ENCODE data around the gene PRDM2.

PRDM2 gene

DNA sequence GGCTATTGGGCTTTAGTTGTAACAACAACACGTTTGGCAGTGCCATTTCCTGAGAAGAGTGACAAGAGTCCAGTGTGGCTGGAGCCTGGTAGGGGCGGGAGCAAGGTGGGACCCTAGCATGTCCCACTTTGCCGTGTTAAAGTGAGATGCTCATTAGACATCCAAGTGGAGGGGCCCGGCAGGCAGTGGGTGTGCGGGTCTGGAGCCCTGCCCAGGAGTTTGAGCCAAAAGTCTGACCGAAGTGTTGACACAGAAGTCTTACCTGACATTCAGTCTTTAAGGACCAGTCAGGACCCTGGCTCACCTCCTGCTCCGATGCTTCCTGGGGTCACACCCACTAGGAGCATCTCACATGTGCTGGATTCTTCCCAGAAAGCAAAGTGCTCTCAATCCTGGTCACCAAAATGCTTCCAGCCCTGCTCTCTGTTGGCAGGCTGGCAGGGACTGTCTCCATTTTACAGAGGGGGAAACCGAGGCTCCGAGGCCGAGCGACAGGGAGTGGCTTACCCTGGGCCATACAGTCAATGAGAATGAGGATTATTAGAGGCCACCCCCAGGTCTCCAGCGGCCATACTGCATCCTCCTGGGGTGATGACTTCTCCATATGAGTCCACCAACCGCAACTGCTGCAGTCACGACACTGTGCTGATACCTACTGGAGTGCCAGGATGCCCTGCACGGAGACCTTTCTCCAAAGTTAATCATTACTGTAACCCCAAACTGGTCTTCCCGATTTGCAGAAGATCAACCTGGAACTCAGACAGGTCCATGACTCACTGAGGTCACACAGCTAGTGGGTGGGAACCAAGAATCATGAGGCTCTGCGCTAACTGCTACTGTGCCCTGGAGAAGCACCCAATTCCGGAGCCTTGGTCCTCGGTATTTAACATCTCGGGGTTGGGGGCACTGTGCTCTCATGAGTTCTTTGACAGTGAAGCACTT is 112.7 kb downstream of the PRDM2 start:
- no peak for DNase-seq
- no peak overlapping the region for H2AFZ ChIP-seq (ENCODE audit: low read length)
- H3F3A ChIP-seq (ENCODE audit: insufficient read depth, low read length), result no peaks in the 10 kb centered on the region
- H3K9ac ChIP-seq (ENCODE audit: low read length), result no peak overlapping the region
- H3K27ac ChIP-seq (ENCODE audit: low read length), result no peak overlapping the region
- H3K9me3 ChIP-seq (replicated peaks; ENCODE audit: insufficient read depth, low read length), result no peaks in the 10 kb centered on the region
- no peak overlapping the region for H3K4me3 ChIP-seq (ENCODE audit: low read length)
- H4K20me1 ChIP-seq (ENCODE audit: insufficient read depth, low read length), result no peaks in the 10 kb centered on the region
- no peaks in the 10 kb centered on the region for H3K9me2 ChIP-seq (replicated peaks; ENCODE audit: insufficient read depth, low read length)
- TF ChIP-seq EZH2 (optimal IDR thresholded peaks at IDR 0.05; ENCODE audit: low read depth, low read length), result no peak
- TF ChIP-seq, protein P1, sequence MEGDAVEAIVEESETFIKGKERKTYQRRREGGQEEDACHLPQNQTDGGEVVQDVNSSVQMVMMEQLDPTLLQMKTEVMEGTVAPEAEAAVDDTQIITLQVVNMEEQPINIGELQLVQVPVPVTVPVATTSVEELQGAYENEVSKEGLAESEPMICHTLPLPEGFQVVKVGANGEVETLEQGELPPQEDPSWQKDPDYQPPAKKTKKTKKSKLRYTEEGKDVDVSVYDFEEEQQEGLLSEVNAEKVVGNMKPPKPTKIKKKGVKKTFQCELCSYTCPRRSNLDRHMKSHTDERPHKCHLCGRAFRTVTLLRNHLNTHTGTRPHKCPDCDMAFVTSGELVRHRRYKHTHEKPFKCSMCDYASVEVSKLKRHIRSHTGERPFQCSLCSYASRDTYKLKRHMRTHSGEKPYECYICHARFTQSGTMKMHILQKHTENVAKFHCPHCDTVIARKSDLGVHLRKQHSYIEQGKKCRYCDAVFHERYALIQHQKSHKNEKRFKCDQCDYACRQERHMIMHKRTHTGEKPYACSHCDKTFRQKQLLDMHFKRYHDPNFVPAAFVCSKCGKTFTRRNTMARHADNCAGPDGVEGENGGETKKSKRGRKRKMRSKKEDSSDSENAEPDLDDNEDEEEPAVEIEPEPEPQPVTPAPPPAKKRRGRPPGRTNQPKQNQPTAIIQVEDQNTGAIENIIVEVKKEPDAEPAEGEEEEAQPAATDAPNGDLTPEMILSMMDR (IDR thresholded peaks at IDR 0.05; ENCODE audit: low read length), result no peak
- TF ChIP-seq EZH2phosphoT487 (IDR thresholded peaks at IDR 0.05; ENCODE audit: low read length), result no peak
- H3K27me3 ChIP-seq (replicated peaks; ENCODE audit: insufficient read depth, low read length), result no peaks in the 10 kb centered on the region
- no peaks in the 10 kb centered on the region for H3K79me2 ChIP-seq (ENCODE audit: low read length)
- no peaks in the 10 kb centered on the region for H3K36me3 ChIP-seq (replicated peaks; ENCODE audit: insufficient read depth, low read length)
- H3K4me2 ChIP-seq (ENCODE audit: low read depth, low read length), result no peak overlapping the region
- no peaks in the 10 kb centered on the region for H3K4me1 ChIP-seq (ENCODE audit: low read length)

DNA sequence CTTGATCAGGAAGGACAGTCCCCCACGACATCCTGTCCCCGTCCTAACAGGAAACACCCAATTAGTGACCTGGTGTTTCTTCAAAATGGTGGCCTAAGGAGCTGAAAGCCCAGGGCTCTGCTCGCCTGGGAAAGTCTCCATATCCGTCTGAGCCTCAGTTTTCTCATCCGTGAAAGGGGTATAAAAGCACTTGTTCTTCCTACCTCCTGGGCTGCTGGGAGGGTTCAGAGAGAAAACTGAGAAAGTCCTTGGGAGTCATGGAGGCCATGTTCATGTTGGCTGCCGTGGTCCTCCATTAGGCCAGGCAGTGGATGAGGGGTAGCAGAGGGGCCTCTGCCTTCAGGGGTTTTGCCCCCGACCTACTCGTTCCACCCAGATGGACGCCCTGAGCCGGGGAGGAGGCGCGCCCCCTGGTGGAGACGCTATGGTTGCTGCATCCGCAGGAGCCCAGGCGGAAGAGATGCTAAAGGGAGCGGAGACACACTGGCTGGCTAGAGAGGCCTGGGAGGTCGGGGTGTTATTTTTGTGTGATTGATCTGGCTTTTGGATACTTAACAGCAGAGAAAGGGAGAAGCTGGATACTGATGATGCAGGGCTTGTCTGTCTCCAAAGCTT is 113.5 kb downstream of the PRDM2 start:
- H3K4me3 ChIP-seq (ENCODE audit: low read length), result no peak overlapping the region
- H3K27ac ChIP-seq (ENCODE audit: low read length), result no peak overlapping the region
- no peaks in the 10 kb centered on the region for H3F3A ChIP-seq (ENCODE audit: insufficient read depth, low read length)
- no peak overlapping the region for H2AFZ ChIP-seq (ENCODE audit: low read length)
- DNase-seq, result no peak
- no peaks in the 10 kb centered on the region for H3K79me2 ChIP-seq (ENCODE audit: low read length)
- H3K4me2 ChIP-seq (ENCODE audit: low read depth, low read length), result no peak overlapping the region
- no peaks in the 10 kb centered on the region for H3K9me3 ChIP-seq (replicated peaks; ENCODE audit: insufficient read depth, low read length)
- H3K4me1 ChIP-seq (ENCODE audit: low read length), result no peaks in the 10 kb centered on the region
- no peaks in the 10 kb centered on the region for H3K36me3 ChIP-seq (replicated peaks; ENCODE audit: insufficient read depth, low read length)
- no peaks in the 10 kb centered on the region for H3K9me2 ChIP-seq (replicated peaks; ENCODE audit: insufficient read depth, low read length)
- no peak overlapping the region for H3K9ac ChIP-seq (ENCODE audit: low read length)
- H3K27me3 ChIP-seq (replicated peaks; ENCODE audit: insufficient read depth, low read length), result no peaks in the 10 kb centered on the region
- TF ChIP-seq, protein P1 (IDR thresholded peaks at IDR 0.05; ENCODE audit: low read length), result peak; percentile 56
- no peak for TF ChIP-seq EZH2 (optimal IDR thresholded peaks at IDR 0.05; ENCODE audit: low read depth, low read length)
- H4K20me1 ChIP-seq (ENCODE audit: insufficient read depth, low read length), result no peaks in the 10 kb centered on the region

DNA sequence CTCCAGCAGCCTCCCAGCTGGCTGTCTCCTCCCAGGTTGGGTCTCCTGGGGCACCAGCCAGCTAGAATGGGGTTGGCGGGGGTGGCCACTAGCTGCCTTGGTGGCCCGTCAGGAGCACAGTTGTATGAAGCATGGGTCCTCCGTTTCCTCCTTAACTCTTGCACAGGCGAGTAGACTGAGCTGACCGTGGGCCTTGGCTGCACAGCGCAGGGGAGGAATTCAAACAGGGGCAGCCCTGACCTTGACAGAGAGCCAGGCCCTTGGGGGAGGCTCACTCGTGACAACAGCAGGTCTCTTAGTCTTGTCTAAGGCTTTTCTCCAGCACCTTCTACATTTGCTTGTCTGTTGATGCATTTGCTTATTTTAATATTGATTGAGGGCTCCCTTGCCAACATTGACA is 114.1 kb downstream of the PRDM2 start:
- Histone ChIP-seq H3K27me3 (replicated peaks; ENCODE audit: insufficient read depth, low read length) (no peaks in the 10 kb centered on the region), H3K36me3 (replicated peaks; ENCODE audit: insufficient read depth, low read length) (no peaks in the 10 kb centered on the region), H4K20me1 (ENCODE audit: insufficient read depth, low read length) (no peaks in the 10 kb centered on the region), H3K9me3 (replicated peaks; ENCODE audit: insufficient read depth, low read length) (no peaks in the 10 kb centered on the region), H3K4me2 (ENCODE audit: low read depth, low read length) (no peak overlapping the region), H3F3A (ENCODE audit: insufficient read depth, low read length) (no peaks in the 10 kb centered on the region), H3K9me2 (replicated peaks; ENCODE audit: insufficient read depth, low read length) (no peaks in the 10 kb centered on the region), H3K4me3 (ENCODE audit: low read length) (no peak overlapping the region), H3K79me2 (ENCODE audit: low read length) (no peaks in the 10 kb centered on the region), H3K27ac (ENCODE audit: low read length) (no peak overlapping the region), H3K4me1 (ENCODE audit: low read length) (no peaks in the 10 kb centered on the region), H3K9ac (ENCODE audit: low read length) (no peak overlapping the region), H2AFZ (ENCODE audit: low read length) (no peak overlapping the region)
- DNase-seq, result no peak
- no peak for TF ChIP-seq EZH2 (optimal IDR thresholded peaks at IDR 0.05; ENCODE audit: low read depth, low read length)
- TF ChIP-seq EZH2phosphoT487 (IDR thresholded peaks at IDR 0.05; ENCODE audit: low read length), result no peak
- TF ChIP-seq, protein P1 (IDR thresholded peaks at IDR 0.05; ENCODE audit: low read length), result no peak
